Pulmonary artery endothelial cell (primary cell): ENCODE data around the gene SLCO3A1. TPM values are rescaled to one million over a fixed set of nuclear protein-coding genes. Genes with fewer than 3 reads are reported as not detected.

ENCODE experiments used
- DNase-seq: peaks from one replicate; pipeline ENCODE4 v3.0.0-alpha.2; 2011; ENCODE audit warnings: low read depth, low spot score
- total RNA-seq: library from RNA; depleted of rRNA; stranded (reverse); fragments of >200 nt; gene quantifications from 2 replicates; pipeline ENCODE4 v1.2.3, GENCODE V29; 2014

The SLCO3A1 gene
- total RNA-seq, 1 donor from 2014 or later: 1.9 TPM

GRCh38 chr15:91882858-91883586, 29.5 kb downstream of the SLCO3A1 start:
- DNase-seq: no peak

GRCh38 chr15:91884606-91885005, 31.1 kb downstream of the SLCO3A1 start:
- DNase-seq: no peak

- no peak for DNase-seq
Observed at GRCh38 chr15:91885054-91885453, 31.5 kb downstream of the SLCO3A1 start.

GRCh38 chr15:91885714-91886270, 32.3 kb downstream of the SLCO3A1 start:
- no peak for DNase-seq

- DNase-seq: no peak
Observed at GRCh38 chr15:91886878-91887277, 33.4 kb downstream of the SLCO3A1 start.

GRCh38 chr15:91887321-91887720, 33.8 kb downstream of the SLCO3A1 start:
- DNase-seq: no peak

- DNase-seq: no peak
Observed at GRCh38 chr15:91887921-91888373, 34.4 kb downstream of the SLCO3A1 start.

GRCh38 chr15:91889111-91889815, 35.8 kb downstream of the SLCO3A1 start:
- DNase-seq: no peak

GRCh38 chr15:91890614-91891013, 37.1 kb downstream of the SLCO3A1 start:
- no peak for DNase-seq

- no peak for DNase-seq
Observed at GRCh38 chr15:91891101-91891500, 37.6 kb downstream of the SLCO3A1 start.

- DNase-seq: no peak
Observed at GRCh38 chr15:91891788-91892345, 38.4 kb downstream of the SLCO3A1 start.

- no peak for DNase-seq
Observed at GRCh38 chr15:91892436-91892835, 38.9 kb downstream of the SLCO3A1 start.

- no peak for DNase-seq
Observed at GRCh38 chr15:91894606-91895005, 41.1 kb downstream of the SLCO3A1 start.

- DNase-seq: no peak
Observed at GRCh38 chr15:91895051-91895450, 41.5 kb downstream of the SLCO3A1 start.

GRCh38 chr15:91896341-91897055, 43.0 kb downstream of the SLCO3A1 start:
- no peak for DNase-seq

- DNase-seq: no peak
Observed at GRCh38 chr15:91897585-91898372, 44.3 kb downstream of the SLCO3A1 start.

- DNase-seq: no peak
Observed at GRCh38 chr15:91898843-91899242, 45.3 kb downstream of the SLCO3A1 start.

GRCh38 chr15:91904942-91905341, 51.4 kb downstream of the SLCO3A1 start:
- no peak for DNase-seq

- no peak for DNase-seq
Observed at GRCh38 chr15:91908391-91908790, 54.9 kb downstream of the SLCO3A1 start.

- DNase-seq: no peak
Observed at GRCh38 chr15:91909111-91909510, 55.6 kb downstream of the SLCO3A1 start.

- DNase-seq: no peak
Observed at GRCh38 chr15:91909574-91909973, 56.1 kb downstream of the SLCO3A1 start.
